HL-60/S4 (cell line): Measurements from ENCODE around the gene LRRFIP2.
"Not testable (repeated sequence)": the region's sequence is repeated elsewhere in the genome, so short reads cannot be mapped to it uniquely, and the experiment has no call there.

ENCODE experiments used
- in situ Hi-C: fragments of 300-500 bp; cut with MboI; formaldehyde crosslinking; loops from 2 replicates; pipeline ENCODE4 v1.14.3; 2022; ENCODE audit warnings: low sequenced_read_pairs

Gene LRRFIP2

GRCh38 chr3:37146927-37147326 is 27.5 kb downstream of the LRRFIP2 start:
- in situ Hi-C loops, result not testable (repeated sequence)

- in situ Hi-C loops, result no loop called here
Observed at GRCh38 chr3:37145611-37146010, 28.8 kb downstream of the LRRFIP2 start.

GRCh38 chr3:37144806-37145205 is 29.6 kb downstream of the LRRFIP2 start:
- in situ Hi-C loops, result no loop called here

GRCh38 chr3:37143821-37144220 is 30.6 kb downstream of the LRRFIP2 start:
- in situ Hi-C loops, result no loop called here

- in situ Hi-C loops, result no loop called here
Observed at GRCh38 chr3:37141676-37142075, 32.7 kb downstream of the LRRFIP2 start.

GRCh38 chr3:37140899-37141541 is 33.4 kb downstream of the LRRFIP2 start:
- in situ Hi-C loops, result no loop called here

GRCh38 chr3:37139567-37140052 is 34.8 kb downstream of the LRRFIP2 start:
- in situ Hi-C loops, result no loop called here

- in situ Hi-C loops, result no loop called here
Observed at GRCh38 chr3:37138816-37139215, 35.6 kb downstream of the LRRFIP2 start.

GRCh38 chr3:37137516-37137915 is 36.9 kb downstream of the LRRFIP2 start:
- in situ Hi-C loops, result no loop called here

- in situ Hi-C loops, result no loop called here
Observed at GRCh38 chr3:37136067-37136466, 38.3 kb downstream of the LRRFIP2 start.

- in situ Hi-C loops, result no loop called here
Observed at GRCh38 chr3:37135561-37135960, 38.8 kb downstream of the LRRFIP2 start.

- in situ Hi-C loops, result no loop called here
Observed at GRCh38 chr3:37132334-37132733, 42.0 kb downstream of the LRRFIP2 start.

- in situ Hi-C loops, result no loop called here
Observed at GRCh38 chr3:37131860-37132144, 42.6 kb downstream of the LRRFIP2 start.

- in situ Hi-C loops, result no loop called here
Observed at GRCh38 chr3:37130984-37131859, 43.2 kb downstream of the LRRFIP2 start.

GRCh38 chr3:37130448-37130847 is 43.9 kb downstream of the LRRFIP2 start:
- in situ Hi-C loops, result no loop called here

GRCh38 chr3:37129871-37130270 is 44.5 kb downstream of the LRRFIP2 start:
- in situ Hi-C loops, result no loop called here

- in situ Hi-C loops, result no loop called here
Observed at GRCh38 chr3:37127340-37127739, 47.0 kb downstream of the LRRFIP2 start.

- in situ Hi-C loops, result no loop called here
Observed at GRCh38 chr3:37126856-37127255, 47.5 kb downstream of the LRRFIP2 start.

- in situ Hi-C loops, result no loop called here
Observed at GRCh38 chr3:37125195-37126073, 48.9 kb downstream of the LRRFIP2 start.

- in situ Hi-C loops, result no loop called here
Observed at GRCh38 chr3:37124435-37124834, 49.9 kb downstream of the LRRFIP2 start.

GRCh38 chr3:37123292-37123691 is 51.1 kb downstream of the LRRFIP2 start:
- in situ Hi-C loops, result no loop called here
